Dendritic cell treated with granulocyte-macrophage colony-stimulating factor and Interleukin-4, amounts not matched to agents 40 ng/mL and 50 ng/mL, for 4 days (primary cell): ENCODE measurements around the gene MIGA2.
A peak's percentile ranks its signal among the peaks of the same experiment; 100 is the strongest.

ENCODE experiments used
- H3K27ac Mint-ChIP-seq: one replicate; pipeline ENCODE4 v1.8.0; 2022; ENCODE audit warnings: mild to moderate bottlenecking, mixed read lengths
- H3K27me3 Mint-ChIP-seq: one replicate; pipeline ENCODE4 v1.8.0; 2022; ENCODE audit warnings: mild to moderate bottlenecking, mixed read lengths
- H3K36me3 Mint-ChIP-seq: one replicate; pipeline ENCODE4 v1.8.0; 2022; ENCODE audit warnings: low read depth, mixed read lengths
- H3K4me1 Mint-ChIP-seq: one replicate; pipeline ENCODE4 v1.8.0; 2022; ENCODE audit warnings: low read depth, mixed read lengths
- H3K4me3 Mint-ChIP-seq: one replicate; pipeline ENCODE4 v1.8.0; 2022; ENCODE audit warnings: mild to moderate bottlenecking, moderate library complexity, mixed read lengths
- H3K9me3 Mint-ChIP-seq: one replicate; pipeline ENCODE4 v1.8.0; 2022; ENCODE audit warnings: mixed read lengths
- intact Hi-C: fragments of 100-400 bp; cut with micrococcal nuclease; formaldehyde crosslinking; loops from one replicate; pipeline ENCODE4 v1.15.0; 2022

Gene MIGA2

DNA sequence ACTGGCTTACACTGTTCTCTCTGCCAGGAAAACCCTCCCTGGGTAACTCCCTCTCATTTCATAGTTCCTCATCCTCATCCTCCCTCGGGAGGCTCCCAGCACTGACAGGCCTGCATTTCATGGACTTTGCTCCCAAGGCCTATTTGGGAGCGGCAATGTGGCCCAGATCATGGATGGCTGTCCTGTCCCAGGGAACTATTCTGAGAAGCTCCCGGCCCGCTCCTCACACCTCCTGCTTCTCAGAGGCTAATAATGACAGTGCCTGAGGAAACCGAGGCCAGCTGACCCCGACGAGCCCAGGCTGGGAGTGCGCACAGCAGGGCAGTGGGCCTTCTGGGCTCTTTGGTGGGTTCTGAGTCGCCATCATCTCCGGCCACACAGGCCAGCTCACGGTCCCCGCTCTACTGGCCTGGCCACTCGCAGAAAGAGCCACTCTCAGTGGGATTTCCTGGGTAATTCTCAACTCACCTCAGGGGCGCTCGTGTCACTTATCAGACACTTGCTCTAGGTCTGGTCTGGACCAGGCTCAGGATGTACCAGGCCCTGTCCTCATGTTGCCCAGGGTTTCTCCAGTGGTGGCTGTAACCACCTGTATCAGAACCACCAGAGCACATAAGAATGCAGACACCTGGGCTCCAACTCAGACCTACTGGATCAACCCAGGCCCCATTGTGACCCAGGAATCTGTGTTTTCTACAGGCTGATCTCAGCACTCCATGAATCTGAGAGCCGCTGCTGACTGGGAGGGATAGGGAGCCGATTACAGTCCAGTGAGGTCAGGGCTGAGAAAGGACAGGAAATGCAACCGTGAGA, 42.5 kb downstream of the MIGA2 start:
- peaks cover 31% of the 10 kb centered on the region for H3K4me1 Mint-ChIP-seq
- peaks cover 6% of the 10 kb centered on the region for H3K36me3 Mint-ChIP-seq
- intact Hi-C loops, result no loop called here
- no peak overlapping the region for H3K27ac Mint-ChIP-seq
- H3K4me3 Mint-ChIP-seq, result no peak overlapping the region
- no peaks in the 10 kb centered on the region for H3K9me3 Mint-ChIP-seq
- H3K27me3 Mint-ChIP-seq, result no peaks in the 10 kb centered on the region

DNA sequence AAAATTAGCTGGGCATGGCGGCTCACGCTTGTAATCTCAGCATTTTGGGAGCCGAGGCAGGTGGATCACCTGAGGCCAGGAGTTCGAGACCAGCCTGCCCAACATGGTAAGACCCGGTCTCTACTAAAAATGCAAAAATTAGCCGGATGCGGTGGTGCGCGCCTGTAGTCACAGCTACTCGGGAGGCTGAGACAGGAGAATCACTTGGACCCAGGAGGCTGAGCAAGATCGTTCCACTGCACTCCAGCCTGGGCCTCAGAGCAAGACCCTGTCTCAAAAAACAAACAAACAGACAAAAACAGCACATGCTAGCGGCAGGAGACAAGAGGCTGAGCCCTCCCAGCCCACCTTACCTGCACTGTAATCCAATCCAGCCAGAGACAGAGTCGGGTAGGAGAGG, 43.4 kb downstream of the MIGA2 start:
- Mint-ChIP-seq H3K4me1 (peaks cover 31% of the 10 kb centered on the region), H3K4me3 (peak overlapping the region; percentile 27), H3K36me3 (peaks cover 15% of the 10 kb centered on the region), H3K9me3 (no peaks in the 10 kb centered on the region), H3K27me3 (no peaks in the 10 kb centered on the region), H3K27ac (no peak overlapping the region)
- intact Hi-C loops, result loop anchor here (1.0 kb wide), 1 partner anchor 11 kb away; no protein-coding TSS in a partner anchor

DNA sequence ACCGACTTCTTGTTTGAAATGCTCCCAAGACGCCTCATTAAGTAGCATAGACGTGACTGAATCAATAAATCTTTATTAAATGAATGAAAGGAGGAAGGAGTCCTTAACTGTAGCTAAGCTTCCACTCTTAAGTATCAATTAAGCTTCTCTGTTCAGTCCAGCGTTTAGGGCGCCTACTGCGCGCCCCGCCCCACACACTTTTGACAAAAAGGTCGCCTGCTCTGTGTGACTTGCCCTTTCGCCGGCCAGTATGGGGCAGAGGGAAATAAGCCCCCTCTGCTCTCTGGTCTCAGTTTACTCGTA, 43.8 kb downstream of the MIGA2 start:
- H3K27ac Mint-ChIP-seq, result peak overlapping the region; percentile 84
- intact Hi-C loops, result loop anchor here (1.0 kb wide), 1 partner anchor 11 kb away; no protein-coding TSS in a partner anchor
- H3K9me3 Mint-ChIP-seq, result no peaks in the 10 kb centered on the region
- peaks cover 19% of the 10 kb centered on the region for H3K36me3 Mint-ChIP-seq
- H3K4me3 Mint-ChIP-seq, result peak overlapping the region; percentile 86
- H3K27me3 Mint-ChIP-seq, result no peaks in the 10 kb centered on the region
- peaks cover 31% of the 10 kb centered on the region for H3K4me1 Mint-ChIP-seq

DNA sequence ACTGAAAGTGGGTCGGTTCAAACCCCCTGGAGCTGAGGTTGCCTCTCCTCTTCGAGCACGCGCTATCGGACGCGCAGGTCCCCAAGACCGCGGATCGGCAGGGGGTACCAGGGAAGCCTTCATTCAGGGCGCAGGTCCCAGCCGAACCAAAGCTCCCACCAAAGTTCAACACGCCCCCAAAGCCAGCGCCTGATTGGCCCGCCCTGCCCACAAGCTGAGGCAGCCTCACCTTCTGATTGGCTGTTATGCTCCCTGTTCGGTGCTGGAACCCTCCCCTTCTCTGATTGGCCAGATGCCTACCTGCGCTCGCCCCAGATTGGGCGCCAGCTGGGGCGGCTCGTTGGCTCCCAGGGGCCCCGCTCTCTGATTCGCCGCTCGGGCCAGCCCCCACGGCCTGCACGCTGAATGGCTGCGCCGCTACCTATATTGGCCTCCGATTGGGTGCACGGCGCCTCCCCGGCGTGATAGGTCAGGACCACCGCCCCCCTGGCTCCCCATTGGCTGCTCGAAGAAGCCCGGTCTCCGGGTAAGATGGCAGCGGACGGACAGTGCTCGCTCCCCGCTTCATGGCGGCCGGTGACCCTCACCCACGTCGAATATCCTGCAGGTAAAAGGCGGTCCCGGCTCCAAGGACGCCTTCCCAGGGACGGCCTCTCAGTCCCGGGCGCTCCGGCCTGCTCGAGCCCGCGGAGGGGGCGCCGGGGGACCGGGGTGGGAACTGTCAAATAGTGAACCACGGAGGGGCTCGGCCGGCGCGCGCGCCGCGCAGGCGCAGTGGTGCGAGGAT, 44.4 kb downstream of the MIGA2 start, which contains the start of gene DOLPP1:
Gene DOLPP1, plus strand, starts transcription at position 511 of the 787 bp plus-strand sequence. Its CDS starts 21 bp downstream, at position 532.
- Mint-ChIP-seq H3K27ac (peak within 1 kb of the TSS; percentile 84), H3K27me3 (no peaks in the 10 kb centered on the region), H3K4me3 (peak within 1 kb of the TSS; percentile 86), H3K36me3 (peaks cover 25% of the 10 kb centered on the region), H3K9me3 (no peaks in the 10 kb centered on the region), H3K4me1 (peaks cover 31% of the 10 kb centered on the region)
- intact Hi-C loops, result loop anchor here (1.0 kb wide), 1 partner anchor 11 kb away; no protein-coding TSS in a partner anchor

DNA sequence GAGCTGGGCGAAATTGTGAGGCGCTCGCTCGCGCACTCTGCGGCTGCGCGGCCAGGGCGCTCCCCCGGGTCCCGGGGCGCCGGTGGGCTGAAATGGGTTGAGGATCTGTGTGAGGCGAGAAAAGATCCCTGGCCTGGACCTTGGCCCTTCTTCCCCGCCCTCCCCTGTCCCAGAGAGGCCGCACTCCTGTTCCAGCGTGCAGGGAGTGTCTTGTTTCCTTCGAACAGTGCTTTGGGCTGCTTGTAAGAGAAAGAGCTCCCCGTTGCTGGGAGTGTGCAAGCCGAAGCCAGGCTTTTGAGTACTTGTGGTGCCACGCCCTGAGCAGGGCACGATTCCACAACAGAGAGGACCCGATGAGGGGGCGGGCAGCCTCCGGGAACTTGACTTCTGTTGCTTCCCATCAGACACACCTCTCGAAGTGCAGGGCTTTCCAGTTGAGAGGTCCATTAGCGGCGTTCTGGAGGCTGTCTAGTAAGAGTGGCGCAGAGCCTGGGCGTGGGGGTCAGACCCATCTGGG, 45.0 kb downstream of the MIGA2 start:
- Mint-ChIP-seq H3K4me3 (peak overlapping the region; percentile 86), H3K27ac (peak overlapping the region; percentile 84), H3K36me3 (peaks cover 31% of the 10 kb centered on the region), H3K4me1 (peaks cover 31% of the 10 kb centered on the region), H3K9me3 (no peaks in the 10 kb centered on the region), H3K27me3 (no peaks in the 10 kb centered on the region)
- intact Hi-C loops, result no loop called here

DNA sequence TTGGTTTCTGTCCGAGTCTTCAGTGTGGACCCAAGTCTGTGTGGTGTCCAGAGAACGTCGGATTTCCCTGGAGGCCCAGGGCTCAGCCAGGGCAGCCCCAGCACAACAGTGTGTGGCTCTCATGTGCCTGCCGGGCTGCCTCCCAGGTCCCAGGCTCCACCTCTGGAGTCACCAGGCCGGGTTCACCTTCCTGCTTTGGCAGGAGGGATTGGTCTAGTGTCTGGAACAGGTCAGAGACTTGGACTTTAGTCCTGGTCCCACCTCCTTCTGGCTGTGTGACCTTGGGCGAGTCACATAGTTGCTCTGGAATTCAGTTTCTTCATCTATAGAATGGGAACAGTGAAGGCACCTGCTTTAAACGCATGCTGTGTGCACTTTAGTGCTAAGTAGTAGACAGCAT, 47.7 kb downstream of the MIGA2 start:
- intact Hi-C loops, result no loop called here
- Mint-ChIP-seq H3K27ac (no peak overlapping the region), H3K4me1 (peaks cover 26% of the 10 kb centered on the region), H3K36me3 (peaks cover 56% of the 10 kb centered on the region), H3K4me3 (no peak overlapping the region), H3K27me3 (no peaks in the 10 kb centered on the region), H3K9me3 (no peaks in the 10 kb centered on the region)

DNA sequence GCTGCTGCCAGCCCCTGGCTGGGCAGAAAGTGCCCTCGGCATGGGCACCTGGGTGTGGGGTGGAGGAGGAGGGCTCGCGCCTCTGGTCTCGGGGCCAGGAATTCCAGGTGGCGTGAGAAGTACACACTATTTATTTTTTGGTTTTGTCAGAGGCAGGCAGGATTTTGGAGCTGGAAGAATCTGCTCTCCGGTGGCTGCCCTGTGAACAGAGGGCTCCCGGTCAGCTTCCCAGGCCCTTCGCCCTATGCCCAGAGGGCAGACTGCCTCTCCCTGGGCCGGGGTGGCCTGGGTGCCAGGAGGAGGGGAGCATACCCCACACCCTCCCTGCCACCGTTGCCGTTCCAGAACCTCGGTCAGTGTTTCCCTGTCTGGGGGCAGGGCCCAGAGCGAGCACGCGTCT, 52.8 kb downstream of the MIGA2 start:
- H3K27ac Mint-ChIP-seq, result no peak overlapping the region
- no peak overlapping the region for H3K4me3 Mint-ChIP-seq
- peaks cover 67% of the 10 kb centered on the region for H3K36me3 Mint-ChIP-seq
- no peaks in the 10 kb centered on the region for H3K9me3 Mint-ChIP-seq
- intact Hi-C loops, result no loop called here
- H3K27me3 Mint-ChIP-seq, result no peaks in the 10 kb centered on the region
- no peaks in the 10 kb centered on the region for H3K4me1 Mint-ChIP-seq

DNA sequence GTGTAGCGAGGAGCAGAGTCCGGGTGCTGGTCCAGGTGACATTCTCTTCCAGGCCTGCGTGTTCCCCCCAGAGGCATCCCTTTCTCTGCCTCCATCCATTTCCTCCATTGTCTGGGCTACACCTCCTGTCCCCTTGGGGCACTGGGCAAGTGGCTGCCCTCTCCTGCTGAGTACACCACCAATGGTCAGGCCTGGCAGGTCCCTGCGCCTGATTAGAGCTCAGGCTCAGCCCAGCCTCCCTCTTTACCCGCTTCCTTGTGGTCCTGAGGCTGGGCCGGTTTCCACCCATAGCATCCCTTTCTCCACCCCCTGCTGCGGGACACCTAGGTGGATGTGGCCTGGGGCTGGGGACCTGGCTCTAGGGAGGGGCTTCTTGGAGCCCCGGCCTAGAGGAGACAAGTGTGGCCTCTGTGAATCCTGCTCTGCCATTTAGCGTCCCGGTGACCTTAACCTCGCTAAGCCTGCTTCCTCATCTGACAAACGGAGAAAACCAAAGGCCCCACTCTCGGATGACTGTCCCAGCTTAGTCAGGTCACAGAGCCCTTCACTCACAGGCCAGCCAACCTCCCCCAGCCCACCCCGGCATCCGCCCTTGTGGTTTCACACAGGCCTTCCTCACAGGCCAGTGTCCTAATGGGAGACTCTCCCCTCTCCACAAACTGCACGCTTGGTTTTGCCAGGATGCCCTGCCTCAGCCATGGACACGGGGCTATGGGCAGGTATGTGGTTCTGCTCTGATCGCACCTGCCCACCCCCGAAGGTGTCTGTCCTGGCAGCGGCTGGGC, 57.4 kb downstream of the MIGA2 start:
- intact Hi-C loops, result no loop called here
- H3K4me1 Mint-ChIP-seq, result no peaks in the 10 kb centered on the region
- H3K27ac Mint-ChIP-seq, result no peak overlapping the region
- no peaks in the 10 kb centered on the region for H3K27me3 Mint-ChIP-seq
- H3K4me3 Mint-ChIP-seq, result no peak overlapping the region
- peaks cover 66% of the 10 kb centered on the region for H3K36me3 Mint-ChIP-seq
- no peaks in the 10 kb centered on the region for H3K9me3 Mint-ChIP-seq

DNA sequence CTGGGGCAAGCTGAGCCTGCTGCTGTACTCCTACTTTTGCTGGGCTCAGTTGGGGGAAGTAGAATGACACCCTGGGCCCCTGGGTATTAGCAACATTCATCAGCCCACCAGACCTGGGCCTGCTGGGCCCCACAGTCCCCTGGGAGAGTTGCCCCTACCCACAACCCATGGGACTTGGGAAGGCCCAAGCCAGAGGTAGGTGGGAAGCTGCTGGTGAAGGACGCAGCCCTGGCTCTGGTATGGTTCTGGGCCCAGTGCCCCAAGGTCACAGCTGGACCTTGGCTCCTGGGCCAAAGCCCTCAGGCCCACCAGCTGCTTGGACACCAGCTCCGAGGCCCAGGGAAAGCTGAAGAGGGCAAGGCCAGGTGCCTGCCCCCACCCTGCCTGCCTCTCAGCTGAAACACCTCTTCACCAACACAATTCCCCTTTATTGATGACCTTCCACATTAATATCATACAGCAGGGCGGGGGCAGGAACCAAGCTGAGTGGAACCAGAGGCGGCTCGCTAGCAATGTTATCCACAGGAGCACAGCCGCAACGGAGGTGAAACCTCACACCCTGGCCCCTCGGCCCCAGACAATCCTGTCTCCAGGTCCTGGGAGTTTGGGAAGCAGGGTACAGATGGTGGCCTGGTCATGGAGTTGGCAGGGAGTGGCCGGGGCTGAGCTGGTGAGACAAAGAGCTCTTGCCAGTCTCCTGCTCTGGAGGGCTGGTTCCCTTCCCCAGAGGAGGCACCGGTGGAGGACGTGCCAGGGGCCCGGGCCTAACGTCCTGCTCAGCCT, 58.2 kb downstream of the MIGA2 start:
- H3K36me3 Mint-ChIP-seq, result peaks cover 58% of the 10 kb centered on the region
- no peaks in the 10 kb centered on the region for H3K4me1 Mint-ChIP-seq
- intact Hi-C loops, result no loop called here
- no peak overlapping the region for H3K4me3 Mint-ChIP-seq
- no peaks in the 10 kb centered on the region for H3K9me3 Mint-ChIP-seq
- H3K27me3 Mint-ChIP-seq, result no peaks in the 10 kb centered on the region
- no peak overlapping the region for H3K27ac Mint-ChIP-seq

DNA sequence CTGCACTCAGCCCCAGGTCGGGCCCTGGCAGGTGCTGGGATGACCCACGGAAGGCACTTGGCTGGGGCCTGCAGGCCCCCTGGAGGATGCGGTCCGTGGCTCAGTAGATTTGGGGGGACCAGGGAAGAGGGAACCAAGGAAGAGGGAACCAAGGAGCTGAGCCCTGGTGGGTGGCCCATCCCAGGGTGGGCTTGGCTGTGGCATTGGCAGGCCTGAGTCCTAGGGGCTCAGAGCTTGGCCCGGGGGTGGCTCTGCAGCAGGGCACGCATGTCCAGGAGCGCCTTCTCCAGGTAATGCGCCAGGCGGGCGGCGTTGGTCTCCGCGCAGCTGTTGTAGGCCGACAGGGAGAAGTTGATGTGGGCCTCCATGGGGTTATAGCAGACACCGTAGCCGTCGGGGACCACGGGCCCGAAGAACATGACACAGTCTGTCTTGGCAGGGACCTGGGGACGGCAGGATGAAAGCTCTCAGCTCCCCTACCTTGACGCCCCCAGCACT, 58.8 kb downstream of the MIGA2 start:
- Mint-ChIP-seq H3K4me3 (no peak overlapping the region), H3K27me3 (no peaks in the 10 kb centered on the region), H3K36me3 (peaks cover 55% of the 10 kb centered on the region), H3K9me3 (no peaks in the 10 kb centered on the region), H3K4me1 (no peaks in the 10 kb centered on the region), H3K27ac (no peak overlapping the region)
- intact Hi-C loops, result no loop called here

DNA sequence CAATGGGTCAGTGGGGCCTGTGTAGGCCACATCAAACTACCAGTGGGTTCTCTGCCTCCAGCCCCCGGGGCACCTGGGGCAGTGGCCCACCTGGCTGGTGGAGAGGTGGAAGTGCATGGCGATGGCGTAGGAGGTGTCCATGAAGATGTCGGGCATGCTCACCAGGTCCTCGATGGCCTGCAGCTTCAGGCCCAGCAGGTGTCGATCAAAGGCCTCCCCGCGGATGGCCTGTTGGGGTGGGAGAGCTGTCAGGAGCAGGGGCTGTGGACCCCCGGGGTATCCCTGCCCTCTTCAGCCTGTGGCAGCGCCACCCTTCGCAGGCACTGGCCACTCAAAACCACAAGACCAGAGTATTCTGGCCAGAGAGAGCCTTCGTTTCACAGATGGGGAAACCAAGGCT, 59.5 kb downstream of the MIGA2 start:
- no peak overlapping the region for H3K27ac Mint-ChIP-seq
- no peaks in the 10 kb centered on the region for H3K27me3 Mint-ChIP-seq
- no peak overlapping the region for H3K4me3 Mint-ChIP-seq
- no peaks in the 10 kb centered on the region for H3K4me1 Mint-ChIP-seq
- peaks cover 51% of the 10 kb centered on the region for H3K36me3 Mint-ChIP-seq
- intact Hi-C loops, result no loop called here
- no peaks in the 10 kb centered on the region for H3K9me3 Mint-ChIP-seq

DNA sequence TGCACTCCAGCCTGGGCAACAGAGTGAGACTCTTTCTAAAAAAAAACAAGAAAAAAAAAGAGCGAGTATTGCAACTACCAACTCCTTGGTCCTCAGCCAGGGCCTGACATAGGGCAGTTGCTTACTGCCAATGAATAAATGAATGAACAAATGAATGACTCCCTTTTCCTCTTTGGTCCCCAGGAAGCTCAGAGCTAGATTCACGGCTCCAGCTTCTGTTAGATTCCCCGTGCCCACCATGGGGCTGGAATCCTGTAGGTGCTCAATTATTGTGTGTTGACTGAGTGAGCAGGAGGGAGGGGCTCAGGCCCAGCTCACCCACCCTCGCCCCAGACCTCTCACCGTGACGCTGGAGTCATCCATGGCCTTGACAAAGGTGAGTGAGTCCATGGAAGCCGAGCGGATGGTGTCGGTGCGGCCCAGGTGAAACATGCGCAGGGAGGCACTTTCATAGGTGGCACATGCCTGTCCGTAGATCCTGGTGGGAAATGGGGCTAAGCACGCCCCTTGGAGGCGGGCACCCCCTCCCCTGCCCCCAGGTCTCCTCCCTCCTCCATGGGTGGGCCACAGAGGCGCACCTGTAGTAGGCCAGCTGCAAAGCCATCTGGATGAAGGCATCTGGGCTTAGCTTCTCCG, 61.4 kb downstream of the MIGA2 start:
- intact Hi-C loops, result no loop called here
- Mint-ChIP-seq H3K27me3 (no peaks in the 10 kb centered on the region), H3K4me1 (no peaks in the 10 kb centered on the region), H3K27ac (no peak overlapping the region), H3K9me3 (no peaks in the 10 kb centered on the region), H3K36me3 (peaks cover 64% of the 10 kb centered on the region), H3K4me3 (no peak overlapping the region)

DNA sequence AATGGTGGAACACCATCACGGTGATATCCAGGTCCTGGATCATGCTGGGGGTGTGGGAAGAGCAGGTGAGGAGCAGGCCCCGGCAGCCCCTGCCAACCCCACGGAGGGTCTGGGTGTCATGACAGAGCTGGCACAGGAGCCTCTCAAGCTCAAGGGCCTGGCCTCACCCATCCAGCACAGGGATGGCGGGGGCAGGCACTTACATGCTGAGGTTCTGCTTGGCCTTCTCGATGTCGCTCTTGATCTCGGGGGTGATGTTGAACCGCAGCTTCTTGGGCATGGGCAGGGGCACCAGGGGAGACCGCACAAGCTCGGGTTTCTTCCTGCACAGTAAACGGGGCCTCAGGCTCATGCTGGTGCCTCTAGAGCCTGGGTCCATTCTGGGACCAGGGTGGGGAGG, 61.9 kb downstream of the MIGA2 start:
- Mint-ChIP-seq H3K9me3 (no peaks in the 10 kb centered on the region), H3K36me3 (peaks cover 64% of the 10 kb centered on the region), H3K4me3 (no peak overlapping the region), H3K27ac (no peak overlapping the region), H3K4me1 (no peaks in the 10 kb centered on the region), H3K27me3 (no peaks in the 10 kb centered on the region)
- intact Hi-C loops, result no loop called here
